ENCODE results near the gene SLC16A10. TPM values are rescaled to one million over a fixed set of nuclear protein-coding genes. Genes with fewer than 3 reads are reported as not detected.
"Not testable (repeated sequence)": the region's sequence is repeated elsewhere in the genome, so short reads cannot be mapped to it uniquely, and the experiment has no call there.

The SLC16A10 gene
- total and polyA plus RNA-seq, 2 of the 13 experiments (the other 11 are each of a cell fraction or from before 2014, with no cell fraction given), result 8.2 to 20.1 TPM

DNA sequence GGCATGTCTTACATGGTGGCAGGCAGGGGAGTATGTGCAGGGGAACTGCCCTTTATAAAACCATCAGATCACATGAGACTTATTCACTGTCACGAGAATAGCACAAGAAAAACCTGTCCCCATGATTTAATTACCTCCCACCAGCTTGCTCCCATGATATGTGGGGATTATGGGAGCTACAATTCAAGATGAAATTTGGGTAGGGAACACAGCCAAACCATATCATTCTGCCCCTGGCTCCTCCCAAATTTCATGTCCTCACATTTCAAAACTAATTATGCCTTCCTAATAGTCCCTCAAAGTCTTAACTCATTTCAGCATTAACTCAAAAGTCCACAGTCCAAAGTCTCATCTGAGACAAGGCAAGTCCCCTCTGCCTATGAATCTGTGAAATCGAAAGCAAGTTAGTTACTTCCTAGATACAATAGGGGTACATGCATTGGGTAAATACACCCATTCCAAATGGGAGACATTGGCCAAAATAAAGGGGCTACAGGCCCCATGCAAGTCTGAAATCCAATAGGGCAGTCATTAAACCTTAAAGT is 102.4 kb downstream of the SLC16A10 start:
- in situ Hi-C loops (cut with HindIII; ENCODE audit: extremely low pct_ligation_motif_present, low pct_unique_long_range_greater_than_20kb); H3K4me3 ChIP-seq (replicated peaks in 1 of 3; ENCODE audit: insufficient read depth in 1 of 3, low read depth in 2 of 3, low read length in 3 of 3); ATAC-seq; CTCF ChIA-PET (ENCODE audit: low intra/inter-chr PET ratio, low total read pairs); H3K9ac ChIP-seq (ENCODE audit: insufficient read depth, low read depth, low read length); H3K9me3 ChIP-seq (ENCODE audit: low read length); FAIRE-seq; H4K20me1 ChIP-seq (ENCODE audit: insufficient read depth, low read length); H2AFZ ChIP-seq (ENCODE audit: low read length); BruUV-seq (replicated peaks); H3K79me2 ChIP-seq (ENCODE audit: insufficient read depth, low read length); H3K36me3 ChIP-seq (replicated peaks in 1 of 2; ENCODE audit: control insufficient read depth in 1 of 2, insufficient read depth in 2 of 2, low read length in 2 of 2); H3K27me3 ChIP-seq (ENCODE audit: control insufficient read depth in 1 of 2, insufficient read depth in 2 of 2, low read length in 2 of 2); H3K27ac ChIP-seq (ENCODE audit: extremely low read length, insufficient read depth, low read length); DNase-seq (ENCODE audit: low spot score); POLR2A ChIA-PET; intact Hi-C loops (cut with micrococcal nuclease; ENCODE audit: unreplicated experiment): not testable (repeated sequence)
- WGBS (ENCODE audit: low lambda C conversion rate), result 75% methylated on average over 2 of the region's 2 CpGs
- H3K4me2 ChIP-seq (ENCODE audit: low read depth, low read length), result peak overlapping the region; percentile 18; the same call in 1 of the 2 replicates
- peaks cover 11% of the 10 kb centered on the region for H3K4me1 ChIP-seq (ENCODE audit: insufficient read depth, low read length)
- TF ChIP-seq HNF4A (CRISPR knock-in tag; IDR thresholded peaks at IDR 0.05), result peak; percentile 63

DNA sequence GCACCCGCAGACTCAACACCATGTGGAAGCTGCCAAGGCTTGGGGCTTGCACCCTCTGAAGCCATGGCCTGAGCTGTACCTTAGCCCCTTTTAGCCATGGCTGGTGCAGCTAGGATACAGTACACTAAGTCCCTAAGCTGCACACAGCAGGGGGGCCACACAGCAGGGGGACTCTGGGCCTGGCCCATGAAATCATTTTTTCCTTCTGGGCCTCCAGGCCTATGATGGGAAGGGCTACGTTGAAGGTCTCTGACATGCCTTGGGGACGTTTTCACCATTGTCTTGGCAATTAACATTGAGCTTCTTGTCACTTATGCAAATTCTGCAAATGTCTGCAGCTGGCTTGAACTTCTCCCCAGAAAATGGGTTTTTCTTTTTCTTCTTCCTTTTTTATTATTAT is 103.3 kb downstream of the SLC16A10 start:
- H2AFZ ChIP-seq (ENCODE audit: low read length), result no peak overlapping the region
- H4K20me1 ChIP-seq (ENCODE audit: insufficient read depth, low read length), result no peaks in the 10 kb centered on the region
- BruUV-seq (replicated peaks), result no TSS peak
- H3K27me3 ChIP-seq (ENCODE audit: control insufficient read depth in 1 of 2, insufficient read depth in 2 of 2, low read length in 2 of 2), result no peaks in the 10 kb centered on the region
- POLR2A ChIA-PET, result no interaction called here
- H3K4me2 ChIP-seq (ENCODE audit: low read depth, low read length), result no peak overlapping the region
- in situ Hi-C loops (cut with HindIII; ENCODE audit: extremely low pct_ligation_motif_present, low pct_unique_long_range_greater_than_20kb) (no loop called here), intact Hi-C loops (cut with micrococcal nuclease; ENCODE audit: unreplicated experiment) (no loop called here)
- CTCF ChIA-PET (ENCODE audit: low intra/inter-chr PET ratio, low total read pairs), result no interaction called here
- no peaks in the 10 kb centered on the region for H3K36me3 ChIP-seq (replicated peaks in 1 of 2; ENCODE audit: control insufficient read depth in 1 of 2, insufficient read depth in 2 of 2, low read length in 2 of 2)
- ATAC-seq (no peak), FAIRE-seq (no peak), DNase-seq (ENCODE audit: low spot score) (no peak)
- H3K79me2 ChIP-seq (ENCODE audit: insufficient read depth, low read length), result no peaks in the 10 kb centered on the region
- H3K9me3 ChIP-seq (ENCODE audit: low read length), result no peaks in the 10 kb centered on the region
- no peak overlapping the region for H3K9ac ChIP-seq (ENCODE audit: insufficient read depth, low read depth, low read length)
- H3K4me3 ChIP-seq (replicated peaks in 1 of 3; ENCODE audit: insufficient read depth in 1 of 3, low read depth in 2 of 3, low read length in 3 of 3), result no peak overlapping the region
- H3K4me1 ChIP-seq (ENCODE audit: insufficient read depth, low read length), result peaks cover 11% of the 10 kb centered on the region
- WGBS (ENCODE audit: low lambda C conversion rate), result 95% methylated on average over 3 of the region's 3 CpGs
- TF ChIP-seq, protein P1, sequence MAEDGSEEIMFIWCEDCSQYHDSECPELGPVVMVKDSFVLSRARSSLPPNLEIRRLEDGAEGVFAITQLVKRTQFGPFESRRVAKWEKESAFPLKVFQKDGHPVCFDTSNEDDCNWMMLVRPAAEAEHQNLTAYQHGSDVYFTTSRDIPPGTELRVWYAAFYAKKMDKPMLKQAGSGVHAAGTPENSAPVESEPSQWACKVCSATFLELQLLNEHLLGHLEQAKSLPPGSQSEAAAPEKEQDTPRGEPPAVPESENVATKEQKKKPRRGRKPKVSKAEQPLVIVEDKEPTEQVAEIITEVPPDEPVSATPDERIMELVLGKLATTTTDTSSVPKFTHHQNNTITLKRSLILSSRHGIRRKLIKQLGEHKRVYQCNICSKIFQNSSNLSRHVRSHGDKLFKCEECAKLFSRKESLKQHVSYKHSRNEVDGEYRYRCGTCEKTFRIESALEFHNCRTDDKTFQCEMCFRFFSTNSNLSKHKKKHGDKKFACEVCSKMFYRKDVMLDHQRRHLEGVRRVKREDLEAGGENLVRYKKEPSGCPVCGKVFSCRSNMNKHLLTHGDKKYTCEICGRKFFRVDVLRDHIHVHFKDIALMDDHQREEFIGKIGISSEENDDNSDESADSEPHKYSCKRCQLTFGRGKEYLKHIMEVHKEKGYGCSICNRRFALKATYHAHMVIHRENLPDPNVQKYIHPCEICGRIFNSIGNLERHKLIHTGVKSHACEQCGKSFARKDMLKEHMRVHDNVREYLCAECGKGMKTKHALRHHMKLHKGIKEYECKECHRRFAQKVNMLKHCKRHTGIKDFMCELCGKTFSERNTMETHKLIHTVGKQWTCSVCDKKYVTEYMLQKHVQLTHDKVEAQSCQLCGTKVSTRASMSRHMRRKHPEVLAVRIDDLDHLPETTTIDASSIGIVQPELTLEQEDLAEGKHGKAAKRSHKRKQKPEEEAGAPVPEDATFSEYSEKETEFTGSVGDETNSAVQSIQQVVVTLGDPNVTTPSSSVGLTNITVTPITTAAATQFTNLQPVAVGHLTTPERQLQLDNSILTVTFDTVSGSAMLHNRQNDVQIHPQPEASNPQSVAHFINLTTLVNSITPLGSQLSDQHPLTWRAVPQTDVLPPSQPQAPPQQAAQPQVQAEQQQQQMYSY (CRISPR knock-in tag; IDR thresholded peaks at IDR 0.05), result no peak
- TF ChIP-seq, protein P2, sequence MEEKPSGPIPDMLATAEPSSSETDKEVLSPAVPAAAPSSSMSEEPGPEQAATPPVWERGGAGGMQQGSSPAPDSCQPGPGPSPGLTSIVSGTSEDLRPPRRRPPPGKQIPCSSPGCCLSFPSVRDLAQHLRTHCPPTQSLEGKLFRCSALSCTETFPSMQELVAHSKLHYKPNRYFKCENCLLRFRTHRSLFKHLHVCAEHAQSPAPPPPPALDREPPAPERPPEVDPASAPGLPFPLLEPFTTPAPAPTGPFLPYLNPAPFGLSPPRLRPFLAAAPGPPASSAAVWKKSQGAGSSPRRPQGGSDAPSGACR (CRISPR knock-in tag; IDR thresholded peaks at IDR 0.05), result no peak
- no peak overlapping the region for H3K27ac ChIP-seq (ENCODE audit: extremely low read length, insufficient read depth, low read length)

DNA sequence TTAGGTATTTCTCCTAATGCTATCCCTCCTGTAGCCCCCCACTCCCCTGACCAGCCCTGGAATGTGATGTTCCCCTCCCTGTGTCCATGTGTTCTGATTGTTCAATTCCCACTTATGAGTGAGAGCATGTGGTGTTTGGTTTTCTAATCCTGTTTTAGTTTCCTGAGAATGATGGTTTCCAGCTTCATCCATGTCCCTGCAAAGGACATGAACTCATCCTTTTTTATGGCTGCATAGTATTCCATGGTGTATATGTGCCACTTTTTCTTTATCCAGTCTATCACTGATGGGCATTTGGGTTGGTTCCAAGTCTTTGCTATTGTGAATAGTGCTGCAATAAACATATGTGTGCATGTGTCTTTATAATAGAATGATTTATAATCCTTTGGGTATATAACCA is 103.8 kb downstream of the SLC16A10 start:
- CTCF ChIA-PET (ENCODE audit: low intra/inter-chr PET ratio, low total read pairs); H3K9ac ChIP-seq (ENCODE audit: insufficient read depth, low read depth, low read length); H3K4me3 ChIP-seq (replicated peaks in 1 of 3; ENCODE audit: insufficient read depth in 1 of 3, low read depth in 2 of 3, low read length in 3 of 3); H4K20me1 ChIP-seq (ENCODE audit: insufficient read depth, low read length); H3K36me3 ChIP-seq (replicated peaks in 1 of 2; ENCODE audit: control insufficient read depth in 1 of 2, insufficient read depth in 2 of 2, low read length in 2 of 2); BruUV-seq (replicated peaks); H3K27me3 ChIP-seq (ENCODE audit: control insufficient read depth in 1 of 2, insufficient read depth in 2 of 2, low read length in 2 of 2); POLR2A ChIA-PET; H2AFZ ChIP-seq (ENCODE audit: low read length); H3K79me2 ChIP-seq (ENCODE audit: insufficient read depth, low read length); ATAC-seq; DNase-seq (ENCODE audit: low spot score); H3K4me2 ChIP-seq (ENCODE audit: low read depth, low read length); H3K27ac ChIP-seq (ENCODE audit: extremely low read length, insufficient read depth, low read length); FAIRE-seq; H3K9me3 ChIP-seq (ENCODE audit: low read length); intact Hi-C loops (cut with micrococcal nuclease; ENCODE audit: unreplicated experiment); in situ Hi-C loops (cut with HindIII; ENCODE audit: extremely low pct_ligation_motif_present, low pct_unique_long_range_greater_than_20kb): not testable (repeated sequence)
- peaks cover 11% of the 10 kb centered on the region for H3K4me1 ChIP-seq (ENCODE audit: insufficient read depth, low read length)
